Kidney epithelial cell (primary cell): Measurements from ENCODE around the gene MGMT. TPM values are rescaled to one million over a fixed set of nuclear protein-coding genes. Genes with fewer than 3 reads are reported as not detected.

Experiments used
- DNase-seq: peaks from one replicate; pipeline ENCODE4 v3.0.0-alpha.2; 2010; ENCODE audit warnings: low read depth
- H3K27me3 ChIP-seq: 2 replicates; pipeline ENCODE4 v1.6.0; 2011; ENCODE audit warnings: low read length; ENCODE audit not compliant: control insufficient read depth, insufficient read depth
- H3K36me3 ChIP-seq: 2 replicates; pipeline ENCODE4 v1.5.1; 2011; ENCODE audit warnings: low read length; ENCODE audit not compliant: control insufficient read depth, insufficient read depth
- H3K4me3 ChIP-seq: 2 replicates; pipeline ENCODE4 v1.5.1; 2011; ENCODE audit warnings: low read depth, mild to moderate bottlenecking, control low read depth, low read length
- CTCF ChIP-seq: IDR thresholded peaks from 2 replicates; pipeline ENCODE4 v1.5.1; 2011; ENCODE audit warnings: mild to moderate bottlenecking, moderate library complexity, low read length, control low read depth, inconsistent platforms; ENCODE audit not compliant: insufficient read depth, poor library complexity, severe bottlenecking
- total RNA-seq: library from RNA; depleted of rRNA; stranded (reverse); fragments of >200 nt; gene quantifications from 2 replicates; pipeline ENCODE4 v1.2.3, GENCODE V29; 2015

MGMT gene
- total RNA-seq, 1 donor from 2014 or later: 36.1 TPM

- no peaks in the 10 kb centered on the region for H3K36me3 ChIP-seq
- no peak for DNase-seq
- no peak for TF ChIP-seq CTCF
- H3K27me3 ChIP-seq: no peaks in the 10 kb centered on the region
- H3K4me3 ChIP-seq: no peak overlapping the region
Measured at GRCh38 chr10:129760416-129760815, 293.4 kb downstream of the MGMT start.

- TF ChIP-seq CTCF: no peak
- no peak for DNase-seq
Measured at GRCh38 chr10:129761197-129761972, 294.3 kb downstream of the MGMT start.

GRCh38 chr10:129761981-129762956 lies 295.2 kb downstream of the MGMT start:
- Histone ChIP-seq H3K4me3 (no peak overlapping the region), H3K27me3 (no peaks in the 10 kb centered on the region), H3K36me3 (no peaks in the 10 kb centered on the region)
- no peak for DNase-seq
- TF ChIP-seq CTCF: no peak

More at GRCh38 chr10:129761197-129761972, 294.3 kb downstream of the MGMT start:
- Histone ChIP-seq H3K36me3 (no peaks in the 10 kb centered on the region), H3K4me3 (no peak overlapping the region), H3K27me3 (no peaks in the 10 kb centered on the region)

GRCh38 chr10:129764011-129764900 lies 297.2 kb downstream of the MGMT start:
- no peak for TF ChIP-seq CTCF
- no peaks in the 10 kb centered on the region for H3K27me3 ChIP-seq
- DNase-seq: no peak
- H3K4me3 ChIP-seq: no peak overlapping the region
- no peaks in the 10 kb centered on the region for H3K36me3 ChIP-seq

GRCh38 chr10:129764901-129765663 lies 298.0 kb downstream of the MGMT start:
- no peak for TF ChIP-seq CTCF
- Histone ChIP-seq H3K36me3 (no peaks in the 10 kb centered on the region), H3K27me3 (no peaks in the 10 kb centered on the region), H3K4me3 (no peak overlapping the region)
- DNase-seq: no peak
